IPS-18c (cell line): ENCODE measurements around the gene CRADD.

ENCODE experiments used
- H3K4me3 ChIP-seq: 2 replicates; pipeline ENCODE4 v1.7.0; 2013; ENCODE audit warnings: low read depth, mild to moderate bottlenecking, low read length, moderate library complexity; ENCODE audit not compliant: insufficient read depth
- H3K9me3 ChIP-seq: one replicate; pipeline ENCODE4 v1.6.1; 2013; ENCODE audit warnings: mild to moderate bottlenecking, low read length, moderate library complexity; ENCODE audit not compliant: control insufficient read depth, insufficient read depth

The CRADD gene

GRCh38 chr12:93825931-93826555 is 148.9 kb downstream of the CRADD start:
- Histone ChIP-seq H3K9me3 (no peaks in the 10 kb centered on the region), H3K4me3 (no peak overlapping the region)

GRCh38 chr12:93827179-93827578 is 150.0 kb downstream of the CRADD start:
- Histone ChIP-seq H3K4me3 (no peak overlapping the region), H3K9me3 (no peaks in the 10 kb centered on the region)

GRCh38 chr12:93827669-93828068 is 150.5 kb downstream of the CRADD start:
- no peaks in the 10 kb centered on the region for H3K9me3 ChIP-seq

GRCh38 chr12:93829016-93829415 is 151.8 kb downstream of the CRADD start:
- H3K9me3 ChIP-seq, result no peaks in the 10 kb centered on the region
- no peak overlapping the region for H3K4me3 ChIP-seq

More at GRCh38 chr12:93827669-93828068, 150.5 kb downstream of the CRADD start:
- H3K4me3 ChIP-seq, result no peak overlapping the region

DNA sequence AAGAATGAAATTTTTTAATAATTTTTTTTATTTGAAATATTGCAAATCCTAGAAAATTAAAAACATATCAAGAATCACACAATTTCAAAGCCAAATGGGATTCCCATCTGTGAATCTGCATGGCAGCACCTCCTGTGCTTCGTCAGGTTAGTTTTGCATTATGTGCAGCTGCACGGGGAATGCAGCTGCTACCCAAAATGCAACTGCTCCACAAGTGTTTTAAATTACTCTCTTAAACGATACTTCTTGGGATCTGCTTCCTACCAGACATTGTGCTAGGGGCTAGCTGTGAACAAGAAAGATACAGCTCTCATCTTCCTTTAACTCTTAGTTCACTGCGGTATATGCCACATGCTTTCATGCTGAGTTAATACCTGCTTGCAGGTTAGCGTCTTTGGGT is 154.2 kb downstream of the CRADD start:
- Histone ChIP-seq H3K9me3 (no peaks in the 10 kb centered on the region), H3K4me3 (no peak overlapping the region)

DNA sequence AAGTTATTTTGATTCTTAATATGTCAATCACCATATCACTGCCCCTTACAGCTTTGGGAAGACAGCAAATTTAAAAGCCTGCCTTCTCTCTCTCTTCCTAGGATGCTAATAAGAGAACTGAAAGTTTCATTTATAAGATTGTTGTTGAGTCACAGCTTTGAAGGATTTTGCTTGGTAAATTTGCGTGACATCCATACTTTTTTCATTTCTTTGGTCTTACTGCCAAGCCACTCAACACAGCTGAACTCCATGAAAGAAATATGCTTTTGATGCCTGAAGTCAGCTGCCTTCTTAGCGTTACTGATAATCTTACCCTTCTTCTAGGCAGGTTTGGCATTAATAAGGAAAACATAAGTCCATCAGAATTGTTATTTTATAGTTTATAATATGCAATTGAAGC is 155.0 kb downstream of the CRADD start:
- Histone ChIP-seq H3K9me3 (no peaks in the 10 kb centered on the region), H3K4me3 (no peak overlapping the region)

- Histone ChIP-seq H3K9me3 (no peaks in the 10 kb centered on the region), H3K4me3 (no peak overlapping the region)
Observed at GRCh38 chr12:93833946-93834345, 156.8 kb downstream of the CRADD start.

GRCh38 chr12:93836620-93837260 is 159.6 kb downstream of the CRADD start:
- no peaks in the 10 kb centered on the region for H3K9me3 ChIP-seq
- H3K4me3 ChIP-seq, result no peak overlapping the region

- Histone ChIP-seq H3K4me3 (no peak overlapping the region), H3K9me3 (no peaks in the 10 kb centered on the region)
Observed at GRCh38 chr12:93838193-93838592, 161.0 kb downstream of the CRADD start.

GRCh38 chr12:93839064-93839463 is 161.9 kb downstream of the CRADD start:
- no peaks in the 10 kb centered on the region for H3K9me3 ChIP-seq
- no peak overlapping the region for H3K4me3 ChIP-seq

- no peak overlapping the region for H3K4me3 ChIP-seq
- no peaks in the 10 kb centered on the region for H3K9me3 ChIP-seq
Observed at GRCh38 chr12:93841671-93842070, 164.5 kb downstream of the CRADD start.

GRCh38 chr12:93844164-93844784 is 167.1 kb downstream of the CRADD start:
- Histone ChIP-seq H3K4me3 (no peak overlapping the region), H3K9me3 (no peaks in the 10 kb centered on the region)

DNA sequence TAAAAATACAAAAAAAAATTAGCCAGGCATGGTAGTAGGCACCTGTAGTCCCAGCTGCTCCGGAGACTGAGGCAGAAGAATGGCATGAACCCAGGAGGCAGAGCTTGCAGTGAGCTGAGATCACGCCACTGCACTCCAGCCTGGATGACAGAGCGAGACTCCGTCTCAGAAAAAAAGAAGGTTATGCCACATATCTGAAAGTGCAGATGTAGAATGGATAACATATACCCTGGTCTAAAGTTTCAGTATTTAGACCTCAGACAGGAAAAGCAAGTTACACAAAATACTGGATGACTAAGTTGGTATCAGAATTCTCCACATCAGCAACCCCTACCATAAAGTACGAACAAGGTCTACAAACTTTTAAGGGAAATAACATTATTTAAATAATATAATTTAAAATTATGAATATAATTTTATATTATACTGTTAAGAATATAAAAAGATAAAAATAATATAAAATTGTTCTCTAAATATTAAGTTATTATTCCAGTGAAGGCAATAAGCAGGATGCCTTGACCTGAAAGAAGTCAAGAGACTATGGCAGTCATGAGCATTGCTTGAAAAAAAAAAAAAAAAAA is 169.9 kb downstream of the CRADD start:
- H3K4me3 ChIP-seq, result no peak overlapping the region
- H3K9me3 ChIP-seq, result no peaks in the 10 kb centered on the region

GRCh38 chr12:93847517-93848474 is 170.6 kb downstream of the CRADD start:
- Histone ChIP-seq H3K9me3 (no peaks in the 10 kb centered on the region), H3K4me3 (no peak overlapping the region)

- no peak overlapping the region for H3K4me3 ChIP-seq
- no peaks in the 10 kb centered on the region for H3K9me3 ChIP-seq
Observed at GRCh38 chr12:93848523-93849101, 171.4 kb downstream of the CRADD start.

GRCh38 chr12:93849946-93850345 is 172.8 kb downstream of the CRADD start:
- no peaks in the 10 kb centered on the region for H3K9me3 ChIP-seq
- H3K4me3 ChIP-seq, result no peak overlapping the region
